Neuronal stem cell (in vitro differentiated cells): ENCODE results near the gene ACAP2.

Source experiments
- DNase-seq: peaks from one replicate; pipeline ENCODE4 v3.0.0-alpha.2; 2013; ENCODE audit warnings: low spot score
- H2AFZ ChIP-seq: one replicate; pipeline ENCODE4 v1.6.1; 2013; ENCODE audit warnings: mild to moderate bottlenecking, low read length, inconsistent platforms
- H2AK5ac ChIP-seq: 2 replicates; pipeline ENCODE4 v1.6.1; 2013; ENCODE audit warnings: low read depth, mild to moderate bottlenecking, inconsistent platforms, low read length, moderate library complexity, mixed read lengths
- H2BK120ac ChIP-seq: 2 replicates; pipeline ENCODE4 v1.6.1; 2013; ENCODE audit warnings: low read depth, mild to moderate bottlenecking, inconsistent platforms, low read length, moderate library complexity, mixed read lengths
- H2BK12ac ChIP-seq: one replicate; pipeline ENCODE4 v1.6.1; 2013; ENCODE audit warnings: low read length, inconsistent platforms
- H2BK15ac ChIP-seq: 2 replicates; pipeline ENCODE4 v1.6.1; 2013; ENCODE audit warnings: mild to moderate bottlenecking, low read length, inconsistent platforms, mixed read lengths
- H2BK5ac ChIP-seq: one replicate; pipeline ENCODE4 v1.6.1; 2013; ENCODE audit warnings: inconsistent platforms, mild to moderate bottlenecking, low read length, moderate library complexity
- H3K14ac ChIP-seq: one replicate; pipeline ENCODE4 v1.6.1; 2013; ENCODE audit warnings: low read length, inconsistent platforms
- H3K18ac ChIP-seq: 2 replicates; pipeline ENCODE4 v1.6.1; 2013; ENCODE audit warnings: low read length, inconsistent platforms
- H3K23ac ChIP-seq: 2 replicates; pipeline ENCODE4 v1.6.1; 2013; ENCODE audit warnings: low read depth, mild to moderate bottlenecking, mixed read lengths, low read length, inconsistent platforms; ENCODE audit not compliant: poor library complexity
- H3K27ac ChIP-seq: replicated peaks from 3 replicates; pipeline ENCODE4 v1.5.1; 2013; ENCODE audit warnings: low read length, inconsistent platforms
- H3K27me3 ChIP-seq, 3 experiments: 2 replicates each; pipeline ENCODE4 v1.6.1; 2013; ENCODE audit warnings: low read length in 3 of 3, mild to moderate bottlenecking in 2 of 3, inconsistent platforms in 1 of 3, low read depth in 1 of 3, mixed read lengths in 1 of 3, moderate library complexity in 1 of 3; ENCODE audit not compliant: control insufficient read depth in 3 of 3, insufficient read depth in 3 of 3
- H3K36me3 ChIP-seq, 2 donors: replicated peaks in 1 of 2; 2 replicates each; pipeline ENCODE4 v1.6.1; 2013; ENCODE audit warnings: low read length in 2 of 2; ENCODE audit not compliant: control insufficient read depth in 2 of 2, insufficient read depth in 2 of 2
- H3K4ac ChIP-seq: 2 replicates; pipeline ENCODE4 v1.6.1; 2013; ENCODE audit warnings: inconsistent platforms, mild to moderate bottlenecking, low read length, moderate library complexity
- H3K4me1 ChIP-seq, 2 donors: 1 replicate in 1 of 2; 2 replicates in 1 of 2; pipeline ENCODE4 v1.6.1; 2013; ENCODE audit warnings: low read length in 2 of 2, low read depth in 1 of 2; ENCODE audit not compliant: control insufficient read depth in 2 of 2, insufficient read depth in 1 of 2
- H3K4me2 ChIP-seq: one replicate; pipeline ENCODE4 v1.6.1; 2013; ENCODE audit warnings: mild to moderate bottlenecking, low read length, inconsistent platforms; ENCODE audit not compliant: insufficient read depth, poor library complexity, severe bottlenecking
- H3K4me3 ChIP-seq, 2 donors: 2 replicates each; pipeline ENCODE4 v1.5.1; 2013; ENCODE audit warnings: low read length in 2 of 2, mild to moderate bottlenecking in 2 of 2, inconsistent platforms in 1 of 2, moderate library complexity in 1 of 2
- H3K79me1 ChIP-seq: one replicate; pipeline ENCODE4 v1.6.1; 2013; ENCODE audit warnings: low read depth, mild to moderate bottlenecking, inconsistent platforms, low read length, moderate library complexity
- H3K9ac ChIP-seq: one replicate; pipeline ENCODE4 v1.6.1; 2013; ENCODE audit warnings: mild to moderate bottlenecking, low read depth, low read length, inconsistent platforms; ENCODE audit not compliant: poor library complexity
- H3K9me3 ChIP-seq, 2 donors: replicated peaks in 1 of 2; 2 replicates each; pipeline versions ENCODE3 to v1.6.1; 2013; ENCODE audit warnings: low read length in 2 of 2, mild to moderate bottlenecking in 2 of 2, inconsistent platforms in 1 of 2, low read depth in 1 of 2, mixed read lengths in 1 of 2, moderate library complexity in 1 of 2; ENCODE audit not compliant: control insufficient read depth in 2 of 2, insufficient read depth in 1 of 2
- H4K8ac ChIP-seq: one replicate; pipeline ENCODE4 v1.6.1; 2013; ENCODE audit warnings: low read depth, mild to moderate bottlenecking, inconsistent platforms, low read length, moderate library complexity
- H4K91ac ChIP-seq: one replicate; pipeline ENCODE4 v1.6.1; 2013; ENCODE audit warnings: low read length, low read depth, mild to moderate bottlenecking, inconsistent platforms; ENCODE audit not compliant: poor library complexity
- WGBS, 2 donors: extraction: QIAGEN DNeasy Blood & Tissue Kit; methylation state at CpG; one replicate each; pipeline ENCODE4 v1.1.7; 2013; ENCODE audit warnings: missing lambda C conversion rate in 2 of 2, mixed read lengths in 1 of 2; ENCODE audit not compliant: insufficient read length in 2 of 2, insufficient replicate concordance in 1 of 2; ENCODE audit errors: extremely low coverage in 2 of 2; 5-methylcytosine and 5-hydroxymethylcytosine counted together

The ACAP2 gene

DNA sequence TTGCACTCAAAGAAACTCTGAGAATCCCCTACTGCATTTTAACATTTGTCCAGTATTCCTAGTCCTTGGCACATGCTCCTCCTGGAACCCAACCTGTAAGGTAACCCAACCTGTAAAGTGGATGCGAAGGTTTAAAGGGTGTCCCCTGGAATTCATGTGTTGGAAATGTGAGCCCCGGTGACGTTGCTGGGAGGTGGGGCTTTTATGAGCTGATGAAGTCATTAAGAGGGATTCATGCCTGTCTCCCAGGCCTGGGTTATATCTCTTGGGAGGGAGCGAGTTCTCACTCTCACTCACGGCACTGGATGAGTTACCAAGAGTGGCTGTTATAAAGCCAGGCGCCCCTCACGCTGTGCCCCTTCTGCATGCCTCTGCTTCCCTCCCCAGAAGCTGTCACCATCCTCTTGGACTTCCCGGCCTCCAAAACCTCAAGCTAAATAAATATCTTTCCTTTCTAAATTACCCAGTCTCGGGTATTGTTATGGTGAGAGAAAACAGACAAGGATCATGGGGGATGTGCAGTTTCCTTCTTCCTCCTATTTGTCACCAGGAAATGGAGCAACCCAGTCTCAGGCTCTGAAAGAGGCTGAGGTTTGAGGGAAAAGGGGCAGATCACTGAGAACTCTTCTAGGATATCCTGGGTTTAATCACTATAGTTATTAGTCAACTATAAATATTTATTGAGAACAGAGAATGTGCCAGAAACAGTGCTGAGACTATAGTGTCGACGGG lies 179.5 kb downstream of the ACAP2 start:
- H2BK12ac ChIP-seq = no peak overlapping the region
- no peak overlapping the region for H3K23ac ChIP-seq
- whole genome bisulfite sequencing, 2 donors = no CpG with 5 or more reads among the region's 11 CpGs
- no peak overlapping the region for H2BK120ac ChIP-seq
- H3K4ac ChIP-seq = no peak overlapping the region
- no peak overlapping the region for H2BK15ac ChIP-seq
- no peak overlapping the region for H3K27ac ChIP-seq
- H3K14ac ChIP-seq = no peak overlapping the region
- no peak overlapping the region for H2AFZ ChIP-seq
- no peak for DNase-seq
- H3K4me3 ChIP-seq = no peak overlapping the region
- H3K4me2 ChIP-seq = no peak overlapping the region
- H3K27me3 ChIP-seq = no peaks in the 10 kb centered on the region
- peaks cover 9 to 12% of the 10 kb centered on the region in 2 donors for H3K4me1 ChIP-seq
- H2AK5ac ChIP-seq = no peak overlapping the region
- H2BK5ac ChIP-seq = no peak overlapping the region
- no peaks in the 10 kb centered on the region for H3K9me3 ChIP-seq
- H3K79me1 ChIP-seq = peaks cover 4% of the 10 kb centered on the region
- no peak overlapping the region for H4K8ac ChIP-seq
- H4K91ac ChIP-seq = no peak overlapping the region
- peaks cover 0 to 29% of the 10 kb centered on the region in 2 donors for H3K36me3 ChIP-seq
- H3K9ac ChIP-seq = no peak overlapping the region
- H3K18ac ChIP-seq = no peak overlapping the region

DNA sequence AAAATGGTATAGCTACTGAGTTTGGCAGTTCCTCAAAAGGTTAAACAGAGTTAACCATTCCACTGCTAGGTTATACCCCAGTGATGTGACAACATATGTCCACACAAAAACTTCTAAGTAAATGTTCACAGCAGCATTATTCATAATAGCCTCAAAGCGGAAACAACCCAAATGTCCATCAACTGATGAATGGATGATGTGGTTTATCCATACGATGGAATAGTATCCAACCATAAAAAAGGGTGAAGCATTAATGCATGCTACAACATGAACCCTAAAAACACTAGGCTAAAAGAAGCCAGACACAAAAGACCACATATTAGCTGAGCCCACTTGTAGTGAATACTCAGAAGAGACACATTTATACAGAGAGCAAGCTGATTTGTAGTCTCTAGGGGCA lies 180.9 kb downstream of the ACAP2 start:
- Histone ChIP-seq H3K27me3 (no peaks in the 10 kb centered on the region), H3K9me3 (no peaks in the 10 kb centered on the region), H3K27ac (no peak overlapping the region), H3K4ac (no peak overlapping the region), H2AFZ (no peak overlapping the region), H4K91ac (no peak overlapping the region), H3K14ac (no peak overlapping the region), H3K18ac (no peak overlapping the region), H3K36me3 (peaks cover 0 to 20% of the 10 kb centered on the region in 2 donors), H3K9ac (no peak overlapping the region), H3K4me2 (no peak overlapping the region), H3K4me1 (peaks cover 9 to 12% of the 10 kb centered on the region in 2 donors), H2AK5ac (no peak overlapping the region), H3K79me1 (peaks cover 4% of the 10 kb centered on the region), H2BK120ac (no peak overlapping the region), H2BK12ac (no peak overlapping the region), H2BK5ac (no peak overlapping the region), H3K23ac (no peak overlapping the region), H3K4me3 (no peak overlapping the region), H4K8ac (no peak overlapping the region), H2BK15ac (no peak overlapping the region)
- no CpG with 5 or more reads among the region's 2 CpGs for WGBS, 2 donors
- DNase-seq = no peak

DNA sequence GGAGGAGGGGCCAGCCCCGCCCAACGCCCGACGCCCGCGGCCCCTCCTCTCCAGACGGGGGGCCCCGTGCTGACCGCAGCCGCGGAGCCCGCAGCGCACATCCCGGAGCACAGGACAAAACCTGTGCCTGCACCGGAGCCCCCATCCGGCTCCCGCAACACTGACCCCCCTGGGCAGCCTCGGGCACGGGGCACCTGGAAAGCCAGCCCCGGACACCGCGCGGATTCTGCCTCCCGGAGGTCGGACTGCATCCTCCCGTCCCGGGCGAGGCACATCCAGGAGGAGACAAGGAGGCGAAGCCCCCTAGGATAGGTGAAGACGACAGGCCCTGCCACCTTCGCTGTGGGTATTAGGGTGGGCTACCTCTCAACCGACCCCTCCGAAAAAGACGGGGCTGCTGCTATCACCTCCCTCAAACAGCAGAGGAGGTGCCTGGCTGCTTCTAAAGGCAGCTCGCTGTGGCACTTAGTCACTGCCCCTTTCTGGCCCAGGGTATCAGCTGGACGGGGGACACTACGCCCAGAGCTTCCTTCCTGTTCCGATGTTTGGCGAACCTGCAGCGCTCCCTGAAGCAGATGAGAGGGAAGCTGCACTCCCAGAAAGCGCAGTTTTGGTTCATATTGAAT lies 182.4 kb downstream of the ACAP2 start:
- no CpG with 5 or more reads among the region's 41 CpGs for whole genome bisulfite sequencing, 2 donors
- no peak overlapping the region for H2BK15ac ChIP-seq
- no peak overlapping the region for H2BK120ac ChIP-seq
- no peak overlapping the region for H4K91ac ChIP-seq
- no peaks in the 10 kb centered on the region for H3K27me3 ChIP-seq
- no peak overlapping the region for H2BK5ac ChIP-seq
- peaks cover under 1% of the 10 kb centered on the region for H3K79me1 ChIP-seq
- peak overlapping the region; percentile 92 for H3K18ac ChIP-seq
- H3K27ac ChIP-seq = no peak overlapping the region
- peak overlapping the region; percentile 4 for H2AK5ac ChIP-seq
- H3K36me3 ChIP-seq = peaks cover 0 to 6% of the 10 kb centered on the region in 2 donors
- DNase-seq = peak; percentile 35
- H3K4ac ChIP-seq = no peak overlapping the region
- no peak overlapping the region for H2BK12ac ChIP-seq
- peak overlapping the region; percentile 84 for H3K4me2 ChIP-seq
- peak overlapping the region; percentile 24 for H4K8ac ChIP-seq
- peak overlapping the region; percentile 67 for H3K23ac ChIP-seq
- peak overlapping the region; percentile 65 for H3K9ac ChIP-seq
- H2AFZ ChIP-seq = peak overlapping the region; percentile 88
- H3K4me1 ChIP-seq = peaks cover 12% of the 10 kb centered on the region in 2 donors
- H3K4me3 ChIP-seq = peak overlapping the region; percentile 58 to 85
- peak overlapping the region; percentile 67 for H3K14ac ChIP-seq
- no peaks in the 10 kb centered on the region for H3K9me3 ChIP-seq

DNA sequence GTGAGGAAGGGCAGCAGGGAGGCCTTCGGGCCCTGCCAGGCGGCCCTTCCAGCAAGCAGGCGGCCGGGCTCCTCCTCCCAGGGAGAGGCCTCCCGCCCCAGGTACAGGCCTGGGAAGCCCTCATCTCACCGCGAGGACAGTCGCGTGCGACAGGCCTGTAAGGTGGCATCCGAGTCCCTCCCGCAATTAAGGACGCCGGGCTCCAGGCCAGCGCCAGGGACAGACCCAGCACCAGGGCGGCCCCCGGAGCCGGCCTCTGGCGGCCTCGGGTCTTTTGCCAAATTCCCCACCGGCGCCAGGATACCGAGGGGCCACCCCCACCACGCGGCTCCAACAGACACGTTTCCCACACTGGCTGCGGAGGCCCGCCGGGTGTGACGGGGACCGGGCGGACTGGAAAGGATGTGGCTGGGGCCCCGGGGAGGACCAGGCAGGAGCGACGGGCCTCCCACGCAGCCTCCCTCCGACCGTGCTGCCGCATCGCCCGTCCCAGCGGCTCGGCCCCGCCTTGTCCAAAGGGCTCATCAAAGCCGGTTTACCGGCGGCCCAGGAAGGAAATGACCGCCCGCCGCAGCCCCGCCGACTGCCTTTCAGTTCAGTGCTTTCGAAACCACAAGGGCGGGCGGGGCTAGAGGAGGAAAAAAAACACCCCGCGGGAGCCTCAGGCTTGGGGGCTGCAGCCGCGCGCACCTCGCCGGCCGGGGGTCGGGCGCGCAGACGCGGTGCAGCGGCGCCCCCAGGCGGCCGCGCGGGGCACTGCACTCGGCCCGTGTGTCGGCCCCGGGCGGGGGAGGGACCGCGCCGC lies 183.1 kb downstream of the ACAP2 start:
- Histone ChIP-seq H3K27ac (no peak overlapping the region), H3K4me3 (peak overlapping the region; percentile 58 to 78), H2BK12ac (no peak overlapping the region), H2BK5ac (no peak overlapping the region), H3K4me2 (peak overlapping the region; percentile 84), H2BK15ac (no peak overlapping the region), H3K4ac (no peak overlapping the region), H3K18ac (peak overlapping the region; percentile 96), H3K9me3 (no peaks in the 10 kb centered on the region), H3K79me1 (no peaks in the 10 kb centered on the region), H4K8ac (no peak overlapping the region), H3K36me3 (peaks cover 0 to 4% of the 10 kb centered on the region in 2 donors), H3K9ac (peak overlapping the region; percentile 86), H2BK120ac (peak overlapping the region; percentile 75), H3K27me3 (no peaks in the 10 kb centered on the region), H3K23ac (peak overlapping the region; percentile 3), H3K4me1 (peaks cover 12 to 17% of the 10 kb centered on the region in 2 donors), H3K14ac (no peak overlapping the region), H4K91ac (no peak overlapping the region), H2AFZ (peak overlapping the region; percentile 96), H2AK5ac (peak overlapping the region; percentile 3)
- WGBS, 2 donors = no CpG with 5 or more reads among the region's 82 CpGs
- DNase-seq = peak; percentile 90
